IMR-90 (cell line): ENCODE data around the gene MADD. TPM values are rescaled to one million over a fixed set of nuclear protein-coding genes. Genes with fewer than 3 reads are reported as not detected.

Experiments used
- ATAC-seq: fragments of 200-7000 bp; cut with Tn5 transposase; 2 replicates; pipeline ENCODE4 v1.9.1; 2020; ENCODE audit warnings: low read depth, mild to moderate bottlenecking, moderate library complexity
- BruUV-seq: library from RNA; stranded (reverse); fragments of 400-500 nt; replicated peaks from 2 replicates; lab custom pipeline; 2021; lab: Mats Ljungman, UMichigan
- CTCF ChIA-PET: fragments of 300-600 bp; formaldehyde crosslinking; extraction: SDS; loops from one replicate; lab custom pipeline; 2021; ENCODE audit warnings: antibody characterized with exemption; lab: Yijun Ruan, JAX
- POLR2A ChIA-PET: fragments of 300-600 bp; sonication (Branson Sonifier 250); formaldehyde crosslinking; loops from one replicate; lab custom pipeline; 2022; ENCODE audit warnings: antibody characterized with exemption; ENCODE audit not compliant: unreplicated experiment; lab: Charles Lee
- DNase-seq: peaks from one replicate; pipeline ENCODE4 v3.0.0; 2013
- H2AFZ ChIP-seq: replicated peaks from 2 replicates; pipeline ENCODE3; 2013; ENCODE audit warnings: low read length, mild to moderate bottlenecking; ENCODE audit not compliant: poor library complexity
- H2AK5ac ChIP-seq: 2 replicates; pipeline ENCODE4 v1.6.1; 2013; ENCODE audit warnings: low read depth, low read length, inconsistent platforms
- H2AK9ac ChIP-seq: replicated peaks from 2 replicates; pipeline ENCODE3; 2013; ENCODE audit warnings: mild to moderate bottlenecking, low read depth, low read length, moderate library complexity; ENCODE audit not compliant: poor library complexity
- H2BK120ac ChIP-seq: 2 replicates; pipeline ENCODE4 v1.6.1; 2013; ENCODE audit warnings: low read depth, low read length, inconsistent platforms
- H2BK15ac ChIP-seq: 3 replicates; pipeline ENCODE4 v1.6.1; 2013; ENCODE audit warnings: low read depth, low read length, inconsistent platforms
- H2BK20ac ChIP-seq: 2 replicates; pipeline ENCODE4 v1.6.1; 2013; ENCODE audit warnings: low read depth, mild to moderate bottlenecking, inconsistent platforms, low read length, moderate library complexity
- H2BK5ac ChIP-seq: 2 replicates; pipeline ENCODE4 v1.6.1; 2013; ENCODE audit warnings: mild to moderate bottlenecking, low read depth, low read length, inconsistent platforms; ENCODE audit not compliant: poor library complexity, severe bottlenecking
- H3K14ac ChIP-seq: replicated peaks from 2 replicates; pipeline ENCODE4 v1.6.1; 2013; ENCODE audit warnings: low read depth, low read length, inconsistent platforms
- H3K18ac ChIP-seq: 2 replicates; pipeline ENCODE4 v1.6.1; 2013; ENCODE audit warnings: low read depth, low read length, control low read depth
- H3K23ac ChIP-seq: 2 replicates; pipeline ENCODE4 v1.6.1; 2013; ENCODE audit warnings: low read depth, low read length, inconsistent platforms
- H3K27ac ChIP-seq: 2 replicates; pipeline ENCODE4 v1.5.1; 2013; ENCODE audit warnings: mild to moderate bottlenecking, control low read depth, low read length; ENCODE audit not compliant: insufficient read depth
- H3K27me3 ChIP-seq: 2 replicates; pipeline ENCODE4 v1.6.1; 2013; ENCODE audit warnings: low read length; ENCODE audit not compliant: control insufficient read depth, insufficient read depth
- H3K36me3 ChIP-seq: 2 replicates; pipeline ENCODE4 v1.6.1; 2013; ENCODE audit warnings: low read length, mixed read lengths; ENCODE audit not compliant: control insufficient read depth, insufficient read depth
- H3K4ac ChIP-seq: 2 replicates; pipeline ENCODE4 v1.6.1; 2013; ENCODE audit warnings: low read depth, low read length, inconsistent platforms
- H3K4me1 ChIP-seq: 2 replicates; pipeline ENCODE4 v1.6.1; 2013; ENCODE audit warnings: low read length, mixed read lengths; ENCODE audit not compliant: control insufficient read depth, insufficient read depth
- H3K4me2 ChIP-seq: 2 replicates; pipeline ENCODE4 v1.6.1; 2013; ENCODE audit warnings: low read depth, mild to moderate bottlenecking, control low read depth, low read length, moderate library complexity
- H3K4me3 ChIP-seq: 2 replicates; pipeline ENCODE4 v1.5.1; 2013; ENCODE audit warnings: low read depth, mild to moderate bottlenecking, control low read depth, low read length, moderate library complexity; ENCODE audit not compliant: insufficient read depth
- H3K56ac ChIP-seq: 2 replicates; pipeline ENCODE4 v1.6.1; 2013; ENCODE audit warnings: low read length, inconsistent platforms; ENCODE audit not compliant: insufficient read depth; ENCODE audit errors: extremely low read depth
- H3K79me1 ChIP-seq, 2 experiments: 2 replicates each; pipeline ENCODE4 v1.6.1; 2013; ENCODE audit warnings: low read length in 2 of 2, inconsistent platforms in 1 of 2, low read depth in 1 of 2
- H3K9ac ChIP-seq: 2 replicates; pipeline ENCODE4 v1.6.1; 2013; ENCODE audit warnings: low read depth, low read length, control low read depth
- H3K9me1 ChIP-seq: 2 replicates; pipeline ENCODE4 v1.6.1; 2013; ENCODE audit warnings: low read length, inconsistent platforms; ENCODE audit not compliant: insufficient read depth
- H3K9me3 ChIP-seq: 2 replicates; pipeline ENCODE4 v1.6.1; 2013; ENCODE audit warnings: low read length; ENCODE audit not compliant: control insufficient read depth, insufficient read depth
- H4K20me1 ChIP-seq: 2 replicates; pipeline ENCODE4 v1.6.1; 2013; ENCODE audit warnings: low read length, inconsistent platforms; ENCODE audit not compliant: insufficient read depth
- H4K5ac ChIP-seq: 2 replicates; pipeline ENCODE4 v1.6.1; 2013; ENCODE audit warnings: mild to moderate bottlenecking, low read depth, low read length, control low read depth
- H4K8ac ChIP-seq, 2 experiments: 2 replicates each; pipeline ENCODE4 v1.6.1; 2013; ENCODE audit warnings: low read depth in 2 of 2, low read length in 2 of 2, control low read depth in 1 of 2, inconsistent platforms in 1 of 2
- H4K91ac ChIP-seq: 2 replicates; pipeline ENCODE4 v1.6.1; 2013; ENCODE audit warnings: low read depth, low read length, inconsistent platforms; ENCODE audit not compliant: insufficient read depth
- CEBPB ChIP-seq: IDR thresholded peaks from 2 replicates; pipeline ENCODE4 v1.6.1; 2012; ENCODE audit warnings: low read depth, low read length, improper control_type of control experiment
- NFE2L2 ChIP-seq: fragments of 150-350 bp; IDR thresholded peaks from 2 replicates; pipeline ENCODE4 v1.6.1; 2016; ENCODE audit warnings: low read depth, mild to moderate bottlenecking, low read length
- RCOR1 ChIP-seq: IDR thresholded peaks from 2 replicates; pipeline ENCODE4 v1.6.1; 2012; ENCODE audit warnings: mild to moderate bottlenecking, low read length, improper control_type of control experiment; ENCODE audit not compliant: insufficient replicate concordance
- WGBS, 2 experiments: methylation state at CpG; one replicate each; pipeline versions ENCODE4 v1.1.5 to v1.1.7; 2013; ENCODE audit warnings: missing lambda C conversion rate in 2 of 2; ENCODE audit not compliant: insufficient read length in 1 of 2; ENCODE audit errors: extremely low coverage in 2 of 2; 5-methylcytosine and 5-hydroxymethylcytosine counted together
- dilution Hi-C: fragments of 300-500 bp; cut with HindIII; formaldehyde crosslinking; loops from one replicate; pipeline ENCODE4 v1.14.3; 2018; ENCODE audit warnings: low sequenced_read_pairs; ENCODE audit not compliant: unreplicated experiment
- in situ Hi-C: fragments of 300-500 bp; cut with MboI; formaldehyde crosslinking; loops from 3 replicates; pipeline ENCODE4 v1.14.3; 2019; ENCODE audit warnings: low sequenced_read_pairs, inconsistent platforms, mixed read lengths
- intact Hi-C: fragments of 100-400 bp; cut with micrococcal nuclease; formaldehyde crosslinking; loops from 2 replicates; pipeline ENCODE4 v1.10.0; 2022
- polyA plus RNA-seq, 3 experiments: library from polyadenylated mRNA; depleted of rRNA; stranded (reverse); fragments of >200 nt; gene quantifications; 2 replicates each; pipeline ENCODE4 v1.2.3, GENCODE V29; 2012; ENCODE audit warnings: low replicate concordance in 1 of 3
- total RNA-seq: library from RNA; depleted of rRNA; stranded (reverse); fragments of >200 nt; gene quantifications from 2 replicates; pipeline ENCODE4 v1.2.3, GENCODE V29; 2012

Gene MADD
- total and polyA plus RNA-seq, 2 of the 4 experiments (the other 2 are of a cell fraction), result 13.3 to 16.4 TPM

DNA sequence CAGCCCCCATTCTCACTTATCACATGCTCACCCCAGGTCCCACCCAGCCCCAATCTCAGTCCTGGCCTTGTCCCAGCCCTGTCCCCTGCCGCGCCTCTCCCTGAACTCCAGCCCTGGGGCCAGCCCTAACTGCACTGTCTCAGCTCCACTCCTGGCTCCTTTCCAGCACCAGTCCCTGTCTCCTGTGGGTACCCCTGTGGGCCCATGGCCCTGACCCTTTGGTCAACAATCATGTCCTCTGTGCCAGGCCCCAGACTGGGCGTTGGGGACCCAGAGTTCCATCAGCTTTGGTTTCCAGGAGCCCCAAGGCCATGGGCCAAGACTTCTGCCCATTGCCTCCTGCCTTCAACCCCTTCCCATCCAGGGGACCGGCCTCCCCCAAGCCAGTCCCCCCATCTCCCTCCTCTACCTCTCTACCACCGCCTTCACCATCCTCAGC is 107.7 kb downstream of the MADD start:
- ChIA-PET CTCF (no interaction called here), POLR2A (no interaction called here)
- no peak overlapping the region for H2AFZ ChIP-seq
- intact Hi-C loops (no loop called here), in situ Hi-C loops (no loop called here), dilution Hi-C loops (no loop called here)
- no peaks in the 10 kb centered on the region for H3K9me3 ChIP-seq
- TF ChIP-seq CEBPB (no peak), NFE2L2 (no peak), RCOR1 (no peak)
- no peak overlapping the region for H3K9ac ChIP-seq
- no peak overlapping the region for H2BK120ac ChIP-seq
- no peak overlapping the region for H2BK20ac ChIP-seq
- H3K4me2 ChIP-seq, result no peak overlapping the region
- H2BK5ac ChIP-seq, result no peak overlapping the region
- DNase-seq (no peak), ATAC-seq (no peak)
- H2AK5ac ChIP-seq, result no peak overlapping the region
- H3K14ac ChIP-seq, result no peak overlapping the region
- H3K18ac ChIP-seq, result no peak overlapping the region
- H3K27me3 ChIP-seq, result peaks cover 5% of the 10 kb centered on the region; the same call in 1 of the 2 replicates
- no peak overlapping the region for H3K27ac ChIP-seq
- 58% methylated on average over 3 of the region's 5 CpGs; no CpG with 5 or more reads in 1 of the 2 experiments for WGBS, 2 experiments
- H2BK15ac ChIP-seq, result no peak overlapping the region
- no peak overlapping the region for H4K8ac ChIP-seq
- no peak overlapping the region for H3K56ac ChIP-seq
- BruUV-seq, result no TSS peak
- H3K4me1 ChIP-seq, result peaks cover 5% of the 10 kb centered on the region
- no peaks in the 10 kb centered on the region; the same call in 1 of the 2 replicates for H4K20me1 ChIP-seq
- no peak overlapping the region for H3K4me3 ChIP-seq
- H4K5ac ChIP-seq, result no peak overlapping the region
- H3K4ac ChIP-seq, result no peak overlapping the region
- H4K91ac ChIP-seq, result no peak overlapping the region
- H3K36me3 ChIP-seq, result no peaks in the 10 kb centered on the region
- peaks cover 9% of the 10 kb centered on the region for H3K9me1 ChIP-seq
- H2AK9ac ChIP-seq, result no peak overlapping the region
- H3K23ac ChIP-seq, result no peak overlapping the region
- H3K79me1 ChIP-seq, result no peaks in the 10 kb centered on the region
